ENCODE measurements around the gene ATP2C2.
"Not testable (repeated sequence)": the region's sequence is repeated elsewhere in the genome, so short reads cannot be mapped to it uniquely, and the experiment has no call there.

Gene ATP2C2

GRCh38 chr16:84340325-84341040 is 27.9 kb upstream of the ATP2C2 start:
- no peak for DNase-seq

- no peak for DNase-seq
Observed at GRCh38 chr16:84341528-84342295, 26.6 kb upstream of the ATP2C2 start.

- not testable (repeated sequence) for DNase-seq
Observed at GRCh38 chr16:84343800-84344199, 24.5 kb upstream of the ATP2C2 start.

GRCh38 chr16:84344781-84345180 is 23.6 kb upstream of the ATP2C2 start:
- no peak for DNase-seq

GRCh38 chr16:84347161-84347560 is 21.2 kb upstream of the ATP2C2 start:
- no peak for DNase-seq

- DNase-seq: no peak
Observed at GRCh38 chr16:84348386-84348888, 19.9 kb upstream of the ATP2C2 start.

GRCh38 chr16:84349862-84350684 is 18.3 kb upstream of the ATP2C2 start:
- DNase-seq: no peak

GRCh38 chr16:84350685-84351400 is 17.5 kb upstream of the ATP2C2 start:
- DNase-seq: no peak

GRCh38 chr16:84351630-84352029 is 16.7 kb upstream of the ATP2C2 start:
- DNase-seq: no peak

- no peak for DNase-seq
Observed at GRCh38 chr16:84354306-84354705, 14.0 kb upstream of the ATP2C2 start.

GRCh38 chr16:84355149-84355548 is 13.2 kb upstream of the ATP2C2 start:
- no peak for DNase-seq

GRCh38 chr16:84356176-84356575 is 12.2 kb upstream of the ATP2C2 start:
- no peak for DNase-seq

- DNase-seq: no peak
Observed at GRCh38 chr16:84356591-84357116, 11.7 kb upstream of the ATP2C2 start.

- no peak for DNase-seq
Observed at GRCh38 chr16:84357191-84357651, 11.1 kb upstream of the ATP2C2 start.

- DNase-seq: no peak
Observed at GRCh38 chr16:84358601-84359295, 9.6 kb upstream of the ATP2C2 start.

GRCh38 chr16:84359326-84359725 is 9.0 kb upstream of the ATP2C2 start:
- no peak for DNase-seq

GRCh38 chr16:84360170-84360569 is 8.2 kb upstream of the ATP2C2 start:
- no peak for DNase-seq

- no peak for DNase-seq
Observed at GRCh38 chr16:84360748-84361147, 7.6 kb upstream of the ATP2C2 start.

GRCh38 chr16:84361546-84361945 is 6.8 kb upstream of the ATP2C2 start:
- no peak for DNase-seq

- no peak for DNase-seq
Observed at GRCh38 chr16:84362471-84362941, 5.8 kb upstream of the ATP2C2 start.

GRCh38 chr16:84366208-84366607 is 2.1 kb upstream of the ATP2C2 start:
- DNase-seq: no peak

GRCh38 chr16:84367297-84367680 is 1.0 kb upstream of the ATP2C2 start:
- DNase-seq: no peak

Data from stimulated activated CD4-positive, alpha-beta T cell treated with anti-CD3 and anti-CD28 coated beads, Interleukin-4, amount 100 ng/mL, for 1 hour (primary cell).